ENCODE data around the gene TRIO. TPM values are rescaled to one million over a fixed set of nuclear protein-coding genes. Genes with fewer than 3 reads are reported as not detected.

Gene TRIO
- total and polyA plus RNA-seq, 2 of the 8 experiments (the other 6 are each of a cell fraction or from before 2014, with no cell fraction given) = 35.1 to 69.1 TPM

GRCh38 chr5:14115323-14115895, 27.7 kb upstream of the TRIO start:
- Histone ChIP-seq H3K79me2 (ENCODE audit: control insufficient read depth in 1 of 2, insufficient read depth in 2 of 2, low read length in 2 of 2) (no peaks in the 10 kb centered on the region), H3K56ac (replicated peaks; ENCODE audit: insufficient read length, low read depth, low read length) (no peak overlapping the region), H3K4ac (replicated peaks; ENCODE audit: insufficient read length, low read depth, low read length) (no peak overlapping the region), H3K14ac (ENCODE audit: insufficient read length) (no peak overlapping the region), H3K9ac (replicated peaks in 1 of 4; ENCODE audit: extremely low read depth in 1 of 4, low read depth in 3 of 4, low read length in 3 of 4) (no peak overlapping the region), H2BK20ac (ENCODE audit: low read length) (peak overlapping the region; percentile 84; the same call in 1 of the 2 replicates), H4K5ac (ENCODE audit: insufficient read length, low read depth, low read length) (no peak overlapping the region), H3K23me2 (ENCODE audit: low read depth, low read length) (no peaks in the 10 kb centered on the region; the same call in 1 of the 2 replicates), H3K27ac (ENCODE audit: low read depth, low read length) (no peak overlapping the region), H3K9me3 (ENCODE audit: insufficient read depth in 2 of 2, low read depth in 1 of 2, low read length in 1 of 2) (no peaks in the 10 kb centered on the region), H2BK12ac (ENCODE audit: low read depth, low read length) (no peak overlapping the region), H4K8ac (ENCODE audit: extremely low read depth, insufficient read depth, low read length) (no peak overlapping the region), H3K23ac (ENCODE audit: insufficient read length) (no peak overlapping the region), H3K4me2 (ENCODE audit: insufficient read depth in 1 of 2, low read depth in 2 of 2, low read length in 2 of 2) (peak overlapping the region in 1 of 2 experiments; percentile 36; a peak in 2 of 4 replicates), H2BK5ac (ENCODE audit: low read depth, low read length) (peak overlapping the region; percentile 29; the same call in 1 of the 2 replicates), H3K4me1 (replicated peaks in 1 of 4; ENCODE audit: control insufficient read depth in 3 of 4, insufficient read depth in 4 of 4, low read length in 3 of 4) (peaks cover 0 to 16% (median 13%) of the 10 kb centered on the region in 4 experiments; a peak in 6 of 7 replicates), H3K36me3 (ENCODE audit: control insufficient read depth in 2 of 4, insufficient read depth in 4 of 4, low read length in 3 of 4) (no peaks in the 10 kb centered on the region), H2AK5ac (ENCODE audit: low read depth, low read length) (peak overlapping the region; percentile 45; the same call in 1 of the 2 replicates), H2BK15ac (ENCODE audit: low read length) (no peak overlapping the region), H2AFZ (ENCODE audit: low read length) (0 out of 2 replicates have a peak overlapping the region, but pooled peaks have one; percentile 27), H3K18ac (ENCODE audit: extremely low read depth, low read length) (no peak overlapping the region; the same call in 1 of the 2 replicates), H4K91ac (replicated peaks; ENCODE audit: insufficient read length, low read length) (no peak overlapping the region), H4K20me1 (replicated peaks in 1 of 2; ENCODE audit: control insufficient read depth in 1 of 2, insufficient read depth in 2 of 2, low read length in 2 of 2) (no peaks in the 10 kb centered on the region), H3K79me1 (ENCODE audit: low read depth, low read length) (no peaks in the 10 kb centered on the region), H3K27me3 (replicated peaks in 1 of 4; ENCODE audit: control insufficient read depth in 3 of 4, extremely low read depth in 1 of 4, insufficient read depth in 3 of 4, low read length in 3 of 4) (no peaks in the 10 kb centered on the region), H2BK120ac (replicated peaks; ENCODE audit: low read depth, low read length) (no peak overlapping the region), H3K4me3 (ENCODE audit: extremely low read depth in 1 of 4, insufficient read depth in 2 of 4, low read depth in 3 of 4, low read length in 4 of 4) (no peak overlapping the region; a peak in 1 of 8 replicates)
- ChIA-PET POLR2A (ENCODE audit: partially characterized antibody) (no interaction called here), CTCF (ENCODE audit: partially characterized antibody) (no interaction called here)
- TF ChIP-seq POU5F1 (IDR thresholded peaks at IDR 0.05; ENCODE audit: low read depth, low read length) (no peak), CTBP2 (IDR thresholded peaks at IDR 0.05; ENCODE audit: borderline replicate concordance, insufficient read depth, insufficient read length, low read length) (no peak), CREB1 (IDR thresholded peaks at IDR 0.05) (no peak), ATF3 (IDR thresholded peaks at IDR 0.05; ENCODE audit: insufficient read depth, low read depth, low read length) (no peak), SIX5 (IDR thresholded peaks at IDR 0.05; ENCODE audit: low read depth, low read length) (no peak), NANOG (IDR thresholded peaks at IDR 0.05; ENCODE audit: insufficient read depth, low read depth, low read length, poor library complexity, severe bottlenecking) (no peak), EGR1 (IDR thresholded peaks at IDR 0.05; ENCODE audit: borderline replicate concordance, low read depth, low read length) (no peak), SIRT6 (IDR thresholded peaks at IDR 0.05; ENCODE audit: low read length) (no peak), GABPA (IDR thresholded peaks at IDR 0.05; ENCODE audit: borderline replicate concordance, insufficient read depth, low read length) (no peak), MAX (IDR thresholded peaks at IDR 0.05) (no peak), SP4 (IDR thresholded peaks at IDR 0.05; ENCODE audit: low read length) (no peak), BCL11A (IDR thresholded peaks at IDR 0.05; ENCODE audit: low read depth in 2 of 2, low read length in 2 of 2) (no peak), JUND (IDR thresholded peaks at IDR 0.05; ENCODE audit: low read length) (no peak), CEBPB (IDR thresholded peaks at IDR 0.05; ENCODE audit: low read depth, low read length) (no peak)
- no peak for DNase-seq (ENCODE audit: low read depth in 1 of 2, low spot score in 2 of 2)
- no peak for FAIRE-seq
- 79% methylated on average over 7 of the region's 7 CpGs; no CpG with 5 or more reads in 1 of the 2 experiments for WGBS, 2 experiments (ENCODE audit: extremely low coverage in 1 of 2, insufficient coverage in 1 of 2, insufficient read length in 1 of 2, insufficient replicate concordance in 2 of 2, low coverage in 1 of 2, low lambda C conversion rate in 2 of 2, missing lambda C conversion rate in 1 of 2)
